NOMO-1 (cell line): ENCODE results near the gene RAB11FIP3.
A peak's percentile ranks its signal among the peaks of the same experiment; 100 is the strongest.

Experiments used
- DNase-seq, 2 experiments: peaks; one replicate each; lab custom pipeline; 2025; ENCODE audit not compliant: unreplicated experiment in 2 of 2; lab: John Stamatoyannopoulos, UW

The RAB11FIP3 gene

GRCh38 chr16:424033-424622, 1.3 kb upstream of the RAB11FIP3 start:
- no peak for DNase-seq

GRCh38 chr16:424623-425081, 797 bp upstream of the RAB11FIP3 start:
- no peak for DNase-seq

GRCh38 chr16:425740-426114, 278 bp downstream of the RAB11FIP3 start:
- no peak for DNase-seq

GRCh38 chr16:426115-426905, 861 bp downstream of the RAB11FIP3 start:
- no peak for DNase-seq

GRCh38 chr16:426906-427249, 1.4 kb downstream of the RAB11FIP3 start:
- no peak for DNase-seq

- no peak for DNase-seq
These were observed 1.8 kb downstream of the RAB11FIP3 start for GRCh38 chr16:427250-427649.

GRCh38 chr16:430904-431303, 5.5 kb downstream of the RAB11FIP3 start:
- DNase-seq, result no peak

- DNase-seq, result no peak
These were observed 15.2 kb downstream of the RAB11FIP3 start for GRCh38 chr16:440627-441026.

GRCh38 chr16:441447-441846, 16.0 kb downstream of the RAB11FIP3 start:
- DNase-seq, result no peak

- DNase-seq, result no peak
These were observed 17.5 kb downstream of the RAB11FIP3 start for GRCh38 chr16:442976-443375.

- no peak for DNase-seq
These were observed 18.6 kb downstream of the RAB11FIP3 start for GRCh38 chr16:444027-444426.

GRCh38 chr16:445566-445965, 20.1 kb downstream of the RAB11FIP3 start:
- DNase-seq, result no peak

GRCh38 chr16:450385-450784, 24.9 kb downstream of the RAB11FIP3 start:
- DNase-seq, result peak in 1 of 2 experiments; percentile 12

GRCh38 chr16:450785-451512, 25.5 kb downstream of the RAB11FIP3 start:
- no peak for DNase-seq

GRCh38 chr16:454397-454940, 29.0 kb downstream of the RAB11FIP3 start:
- no peak for DNase-seq

GRCh38 chr16:455453-455852, 30.0 kb downstream of the RAB11FIP3 start:
- no peak for DNase-seq

- DNase-seq, result no peak
These were observed 31.5 kb downstream of the RAB11FIP3 start for GRCh38 chr16:456891-457483.

- no peak for DNase-seq
These were observed 32.4 kb downstream of the RAB11FIP3 start for GRCh38 chr16:457732-458400.

- no peak for DNase-seq
These were observed 34.3 kb downstream of the RAB11FIP3 start for GRCh38 chr16:459761-460160.

- no peak for DNase-seq
These were observed 35.3 kb downstream of the RAB11FIP3 start for GRCh38 chr16:460787-461186.

- DNase-seq, result no peak
These were observed 37.6 kb downstream of the RAB11FIP3 start for GRCh38 chr16:463071-463470.
